Ishikawa (cell line): ENCODE results near the gene VPS45.

Experiments
- CEBPB ChIP-seq: IDR thresholded peaks from 2 replicates; pipeline ENCODE4 v1.6.1; 2012
- CREB1 ChIP-seq: IDR thresholded peaks from 2 replicates; pipeline ENCODE4 v1.6.1; 2012; ENCODE audit warnings: low read depth
- EGR1 ChIP-seq: IDR thresholded peaks from 2 replicates; pipeline ENCODE4 v1.6.1; 2012
- EP300 ChIP-seq: IDR thresholded peaks from 2 replicates; pipeline ENCODE4 v1.6.1; 2012; ENCODE audit warnings: borderline replicate concordance
- FOXM1 ChIP-seq: IDR thresholded peaks from 2 replicates; pipeline ENCODE4 v1.6.1; 2012; ENCODE audit warnings: low read depth, borderline replicate concordance
- MAX ChIP-seq: IDR thresholded peaks from 2 replicates; pipeline ENCODE4 v1.6.1; 2012
- RAD21 ChIP-seq: IDR thresholded peaks from 2 replicates; pipeline ENCODE4 v1.6.1; 2012; ENCODE audit warnings: low read depth
- REST ChIP-seq: IDR thresholded peaks from 2 replicates; pipeline ENCODE4 v1.6.1; 2012; ENCODE audit warnings: low read depth, mild to moderate bottlenecking
- TAF1 ChIP-seq: IDR thresholded peaks from 2 replicates; pipeline ENCODE4 v1.6.1; 2012; ENCODE audit warnings: low read depth, mild to moderate bottlenecking
- TCF12 ChIP-seq: IDR thresholded peaks from 2 replicates; pipeline ENCODE4 v1.6.1; 2012; ENCODE audit warnings: low read depth
- TEAD4 ChIP-seq: IDR thresholded peaks from 2 replicates; pipeline ENCODE4 v1.6.1; 2012
- YY1 ChIP-seq: IDR thresholded peaks from 2 replicates; pipeline ENCODE4 v1.6.1; 2012; ENCODE audit warnings: low read depth
- ZBTB7A ChIP-seq: IDR thresholded peaks from 2 replicates; pipeline ENCODE4 v1.6.1; 2012; ENCODE audit warnings: low read depth

GRCh38 chr1:150160964-150161621, 93.5 kb downstream of the VPS45 start:
- no peak for TF ChIP-seq TCF12
- no peak for TF ChIP-seq REST
- TF ChIP-seq TAF1: no peak
- no peak for TF ChIP-seq ZBTB7A
- TF ChIP-seq FOXM1: no peak
- no peak for TF ChIP-seq CEBPB
- TF ChIP-seq TEAD4: no peak
- no peak for TF ChIP-seq MAX
- no peak for TF ChIP-seq RAD21
- no peak for TF ChIP-seq EP300
- TF ChIP-seq YY1: no peak
- no peak for TF ChIP-seq EGR1
- TF ChIP-seq CREB1: no peak
